Stimulated activated CD8-positive, alpha-beta memory T cell treated with anti-CD3 and anti-CD28 coated beads, Interleukin-15, amount 100 ng/mL, for 24 hours (primary cell): ENCODE results near the gene TBC1D26.
"Not testable (repeated sequence)": the region's sequence is repeated elsewhere in the genome, so short reads cannot be mapped to it uniquely, and the experiment has no call there.

Experiments used
- DNase-seq: peaks from one replicate; pipeline ENCODE4 v3.0.0-alpha.2; 2020; ENCODE audit warnings: low read depth

TBC1D26 gene

DNA sequence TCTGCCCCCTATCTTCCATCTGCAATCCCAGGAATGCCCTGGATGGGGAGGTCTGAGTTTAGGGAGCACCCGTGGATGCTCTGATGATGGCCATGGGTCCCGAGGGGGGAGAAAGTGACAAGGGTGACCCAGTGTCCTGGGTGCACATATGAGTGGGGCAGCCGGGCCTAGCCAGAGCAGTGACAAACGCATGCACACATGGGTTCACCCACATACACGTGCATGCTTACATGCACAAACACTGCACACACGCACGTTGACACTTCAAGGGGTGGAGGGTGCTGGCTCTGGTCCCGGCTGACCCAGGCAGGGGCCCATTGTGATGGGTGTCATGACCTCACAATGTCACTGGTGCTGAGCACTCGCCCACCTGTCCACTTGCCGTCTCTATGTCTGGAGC lies at the start of gene TBC1D26:
Gene TBC1D26 (plus strand): TSS at position 384 of the 400 bp plus-strand sequence. CDS start 3,066 bp downstream, outside the sequence.
- not testable (repeated sequence) for DNase-seq

DNA sequence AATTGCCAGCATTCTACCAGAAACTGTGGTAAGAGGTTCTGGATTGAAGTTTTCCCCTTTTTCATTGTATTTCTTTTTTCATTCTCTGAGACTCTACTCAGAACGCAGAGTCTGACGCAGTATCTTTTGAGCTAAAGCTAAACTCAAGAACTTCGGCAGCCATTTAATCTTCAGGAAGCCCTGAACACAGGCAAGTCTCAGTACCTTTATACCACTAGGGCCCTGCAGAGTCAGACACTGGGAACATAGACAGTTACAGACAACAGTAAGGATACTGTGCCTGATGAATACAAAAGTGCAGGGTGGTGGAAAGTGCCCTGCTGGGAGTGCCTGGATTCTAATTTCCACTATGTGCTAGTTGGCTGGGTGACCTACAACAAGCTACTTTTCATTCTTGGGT lies 48.9 kb upstream of the TBC1D26 start:
- DNase-seq = not testable (repeated sequence)

DNA sequence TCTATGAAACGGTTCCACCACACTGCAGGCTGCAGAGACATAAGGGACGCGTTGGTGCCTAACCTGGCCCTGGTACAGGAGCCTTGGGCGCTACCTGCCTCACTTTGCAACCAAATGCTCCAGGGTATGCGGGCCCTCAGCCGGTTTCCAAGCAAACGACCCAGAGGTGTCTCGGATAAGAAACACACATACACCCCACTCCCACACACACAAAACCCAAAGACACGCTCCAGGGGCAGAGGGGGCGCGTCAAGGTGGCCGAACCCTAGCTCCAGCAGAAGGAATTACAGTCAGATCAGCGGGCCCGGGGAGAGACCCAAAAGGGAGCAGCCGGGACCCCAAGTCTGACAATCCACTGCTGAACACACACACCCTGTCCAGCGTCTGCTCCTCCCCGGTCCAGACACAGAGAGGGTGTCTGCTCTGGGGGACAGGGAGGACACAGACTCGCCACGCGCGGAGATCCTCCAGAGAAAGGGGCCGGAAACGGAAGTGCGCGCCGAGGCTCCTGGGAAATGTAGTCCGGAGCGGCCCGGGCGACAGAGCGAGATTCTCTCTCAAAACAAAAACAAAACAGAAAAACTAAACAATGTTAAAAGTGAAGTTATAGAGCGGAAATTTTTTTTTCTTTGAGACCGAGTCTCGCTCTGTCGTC lies 48.1 kb upstream of the TBC1D26 start, which contains the start of gene TRIM16:
Gene TRIM16 (minus strand): TSS at position 488 of the 655 bp plus-strand sequence. CDS start 32,702 bp downstream, outside the sequence.
- DNase-seq = peak; percentile 59

DNA sequence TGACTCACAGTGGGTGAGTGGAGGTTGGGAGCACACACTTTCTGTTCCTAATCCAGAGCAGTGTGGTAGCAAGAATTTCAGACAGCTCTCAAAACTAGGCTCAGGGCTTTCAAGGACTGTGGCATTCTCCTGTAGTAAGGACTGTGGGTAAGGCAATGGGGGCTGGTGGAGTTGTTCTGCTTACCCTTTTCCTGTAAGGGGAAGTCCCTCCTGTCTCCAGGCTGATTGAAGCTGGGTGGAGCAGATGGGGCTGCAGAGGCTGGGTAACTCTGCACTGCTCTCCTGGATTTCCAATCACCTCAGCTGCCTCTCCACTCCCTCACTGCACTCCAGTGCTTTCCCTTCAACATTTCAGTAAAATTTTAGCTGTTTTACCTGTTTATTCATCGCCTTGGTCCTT lies 44.6 kb upstream of the TBC1D26 start:
- not testable (repeated sequence) for DNase-seq

DNA sequence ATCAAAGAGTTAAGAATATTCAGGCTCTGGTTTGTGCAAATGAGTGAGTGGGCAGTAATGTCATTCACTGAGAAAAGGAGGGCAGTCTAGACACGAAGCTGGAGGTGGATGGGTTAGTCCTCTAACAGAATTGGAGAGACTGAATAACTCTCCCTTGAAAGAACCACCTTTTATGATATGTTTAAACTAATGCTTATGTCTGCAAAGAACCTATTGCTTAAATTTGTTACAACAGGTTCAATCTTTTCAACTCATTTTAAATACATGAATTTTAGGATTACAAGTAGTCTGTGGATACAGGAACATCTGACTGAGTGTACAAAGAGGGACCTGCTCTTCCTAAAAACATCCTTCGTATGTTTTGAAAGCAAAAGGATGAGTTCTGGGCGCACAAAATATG lies 33.1 kb upstream of the TBC1D26 start:
- not testable (repeated sequence) for DNase-seq

DNA sequence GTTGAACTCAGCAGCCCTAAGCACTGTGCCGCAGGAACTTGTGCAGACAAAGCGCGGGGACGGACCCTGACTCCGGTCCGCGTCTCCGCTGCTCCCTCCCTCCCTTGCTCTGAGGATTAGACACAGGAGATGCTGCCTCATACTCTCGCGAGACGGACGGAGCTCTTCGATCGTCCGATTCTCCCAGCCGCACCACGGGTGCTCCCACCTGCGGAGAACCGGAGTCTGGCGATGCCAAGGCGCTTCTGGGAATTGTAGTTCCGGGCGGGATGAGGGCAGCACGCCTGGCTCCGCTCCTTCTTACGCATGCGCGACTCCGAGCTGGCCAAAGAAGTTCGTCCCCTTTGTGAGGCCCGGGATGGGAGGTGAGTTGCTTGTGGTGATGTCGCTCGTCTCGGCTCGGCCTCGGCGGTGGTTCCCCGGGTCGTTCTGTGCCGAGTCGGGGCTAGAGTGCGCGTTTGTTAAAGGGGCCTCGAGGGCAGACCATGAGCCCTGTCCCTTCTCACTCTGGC lies 32.6 kb upstream of the TBC1D26 start, which contains the start of gene ZNF286A:
Gene ZNF286A (plus strand): TSS at position 340 of the 512 bp plus-strand sequence. CDS start 578 bp downstream, outside the sequence.
- peak; percentile 82 for DNase-seq

GRCh38 chr17:15699937-15700336 lies 32.1 kb upstream of the TBC1D26 start:
- DNase-seq = not testable (repeated sequence)

DNA sequence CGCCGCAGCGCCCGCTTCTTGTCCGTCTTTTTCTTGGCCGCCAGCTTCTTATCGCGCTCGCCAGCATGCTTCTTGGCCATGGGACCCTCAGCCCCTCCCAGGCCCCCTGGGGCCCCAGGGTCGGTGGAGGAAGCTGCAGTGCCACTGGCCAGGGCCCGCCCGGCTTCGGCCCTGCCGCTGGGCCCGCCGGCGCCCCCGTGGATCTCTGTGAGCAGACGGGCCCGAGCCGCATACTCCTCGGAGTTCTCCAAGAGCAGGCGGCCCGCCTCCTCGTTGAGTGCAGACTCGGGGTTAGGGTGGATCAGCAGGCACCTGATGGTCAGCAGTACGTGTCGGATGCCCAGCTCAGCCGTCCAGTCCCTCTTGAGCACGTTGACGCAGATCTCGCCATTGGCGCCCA lies 27.8 kb upstream of the TBC1D26 start:
- DNase-seq = not testable (repeated sequence)

GRCh38 chr17:15704813-15705212 lies 27.3 kb upstream of the TBC1D26 start:
- DNase-seq = not testable (repeated sequence)

DNA sequence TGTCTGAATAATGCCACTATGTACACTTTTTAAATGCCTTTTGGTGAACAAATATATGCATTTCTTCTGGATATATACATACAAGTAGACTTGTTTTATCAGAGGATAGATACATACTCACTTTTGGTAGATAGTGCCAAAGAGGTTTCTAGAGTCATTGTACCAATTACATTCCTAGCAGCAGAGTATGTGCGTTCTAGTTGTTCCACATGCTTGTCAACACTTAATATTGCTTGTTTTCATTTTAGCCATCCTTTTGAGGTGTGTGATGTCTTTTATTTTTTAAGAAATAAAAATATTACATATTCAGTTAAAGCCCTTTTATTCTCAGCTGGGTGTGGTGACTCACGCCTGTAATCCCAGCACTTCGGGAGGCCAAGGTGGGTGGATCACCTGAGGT lies 23.2 kb upstream of the TBC1D26 start:
- DNase-seq = not testable (repeated sequence)

- DNase-seq = not testable (repeated sequence)
Observed at GRCh38 chr17:15716601-15717563, 15.2 kb upstream of the TBC1D26 start.

GRCh38 chr17:15730535-15730934 lies 1.5 kb upstream of the TBC1D26 start:
- not testable (repeated sequence) for DNase-seq

DNA sequence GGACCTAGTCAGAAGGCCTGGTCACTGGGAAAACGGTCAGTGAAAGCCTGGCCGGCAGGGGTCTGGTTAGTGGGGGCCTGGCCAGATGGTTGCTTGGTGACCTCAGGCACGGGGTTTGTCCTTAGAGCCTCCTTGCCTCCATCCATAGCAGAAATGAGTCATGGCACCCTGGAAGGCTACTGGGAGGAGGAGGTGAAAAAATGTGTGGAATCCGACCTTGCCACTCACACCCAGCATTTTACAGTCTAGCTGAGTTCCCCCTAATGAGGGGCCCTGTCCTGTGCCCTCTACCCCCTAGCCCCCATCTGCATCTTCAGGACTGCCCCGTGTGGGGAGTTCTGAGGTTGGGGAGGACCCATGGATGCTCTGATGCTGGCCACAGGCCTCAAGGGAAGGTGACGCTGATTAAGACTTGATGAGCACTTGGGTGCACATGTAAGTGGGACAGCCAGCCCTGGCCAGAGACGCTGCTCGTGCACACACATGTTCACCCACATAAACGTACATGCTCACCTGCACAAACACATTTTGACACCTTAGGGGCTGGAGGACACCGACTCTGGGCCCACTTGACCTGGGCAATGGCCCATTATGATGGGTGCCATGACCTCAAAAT lies 1.2 kb downstream of the TBC1D26 start:
- not testable (repeated sequence) for DNase-seq

- DNase-seq = not testable (repeated sequence)
Observed at GRCh38 chr17:15736578-15736977, 4.5 kb downstream of the TBC1D26 start.

- no peak for DNase-seq
Observed at GRCh38 chr17:15738066-15738465, 6.0 kb downstream of the TBC1D26 start.

DNA sequence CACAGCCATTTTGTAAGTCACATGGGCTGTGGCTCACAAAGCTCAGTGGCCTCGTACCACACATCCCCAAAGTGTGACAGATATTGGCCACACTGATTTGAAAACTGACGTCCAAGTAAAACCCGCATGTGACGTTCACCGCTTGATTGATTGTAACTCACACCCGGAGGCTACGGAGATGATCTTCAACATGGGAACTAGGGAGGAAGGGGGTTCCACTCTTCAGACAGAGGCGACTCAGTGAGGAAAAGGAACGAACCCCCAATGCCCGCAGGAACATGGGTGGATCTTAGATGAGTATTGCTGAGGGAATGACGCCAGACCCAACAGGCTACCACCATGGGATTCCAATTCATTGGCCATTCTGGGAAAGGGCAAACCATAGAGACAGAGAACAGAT lies 7.2 kb downstream of the TBC1D26 start:
- DNase-seq = not testable (repeated sequence)

DNA sequence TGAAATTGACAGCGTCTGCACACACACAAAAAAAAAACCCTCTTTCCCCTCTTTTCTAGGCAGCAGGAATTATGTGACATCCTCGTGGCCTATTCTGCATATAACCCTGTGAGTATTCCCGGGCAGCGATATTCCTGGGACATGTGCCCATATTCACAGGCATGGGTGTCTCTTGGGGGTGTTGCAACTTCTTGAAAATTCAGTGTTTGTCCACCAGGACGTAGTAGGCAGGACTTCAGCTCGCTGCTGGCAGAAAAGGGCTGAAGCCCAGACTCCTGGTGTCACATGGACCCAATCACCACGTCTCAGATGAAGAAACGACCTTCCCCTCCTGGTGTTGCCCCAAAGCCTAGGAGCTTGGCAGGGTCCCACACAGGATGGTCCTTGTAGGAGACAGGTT lies 8.0 kb downstream of the TBC1D26 start:
- not testable (repeated sequence) for DNase-seq

GRCh38 chr17:15740570-15741120 lies 8.6 kb downstream of the TBC1D26 start:
- DNase-seq = no peak

DNA sequence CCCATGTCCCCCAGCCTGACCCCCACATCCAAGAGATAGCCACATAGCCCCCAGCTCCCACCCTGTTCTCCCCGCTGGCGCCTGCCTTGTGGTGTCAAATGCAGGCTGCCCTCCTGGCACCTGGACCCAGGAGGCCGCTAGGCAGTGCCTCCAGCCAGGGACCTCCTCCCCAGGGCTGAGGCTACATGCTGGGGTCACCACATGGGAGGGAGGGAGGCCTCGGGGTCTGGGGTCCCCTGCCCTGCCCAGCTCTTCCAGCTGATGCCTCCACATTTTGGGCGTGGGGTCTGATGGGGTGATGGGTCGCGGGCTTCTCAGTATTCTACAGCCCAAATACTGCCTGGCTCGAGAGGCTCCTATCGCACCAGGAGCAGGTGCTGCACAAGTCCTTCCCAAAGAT lies 9.5 kb downstream of the TBC1D26 start:
- no peak for DNase-seq

DNA sequence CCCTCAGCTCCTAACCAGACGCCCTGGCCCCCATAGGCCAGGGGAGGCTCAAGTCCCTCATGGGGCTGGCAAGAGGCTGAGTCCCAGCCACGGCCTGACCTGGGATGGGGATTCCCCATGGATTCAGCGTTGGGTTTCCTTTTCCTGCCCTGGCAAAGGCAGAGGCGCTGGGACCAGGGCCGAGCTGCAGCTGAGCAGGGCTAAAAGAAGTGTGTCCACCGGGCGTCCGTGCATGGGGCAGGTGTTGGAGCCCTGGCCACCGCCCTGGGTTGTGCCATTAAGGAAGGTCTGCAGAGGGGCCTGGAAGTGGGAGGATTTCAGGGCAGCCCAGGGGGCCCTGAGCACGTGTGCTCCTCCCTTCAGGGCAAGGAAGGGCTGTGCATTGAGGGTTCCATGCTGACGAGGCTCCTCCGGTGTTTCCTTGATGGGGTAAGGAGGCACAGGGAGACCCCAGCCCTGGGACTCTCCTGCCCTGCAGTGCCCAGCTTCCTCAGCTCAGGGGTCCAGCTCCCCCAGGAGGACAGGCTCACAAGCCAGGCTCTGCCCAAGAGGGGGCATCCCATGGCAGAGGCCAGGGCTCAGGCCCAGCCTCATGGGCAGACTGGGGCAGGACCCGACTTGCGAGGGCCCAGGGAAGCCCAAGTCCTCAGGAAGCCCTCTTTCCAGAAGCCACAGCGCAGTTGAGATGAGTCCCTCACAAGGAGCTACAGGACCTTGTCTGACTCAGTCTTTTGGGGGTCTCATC lies 10.1 kb downstream of the TBC1D26 start:
- DNase-seq = no peak

GRCh38 chr17:15742921-15743320 lies 10.8 kb downstream of the TBC1D26 start:
- no peak for DNase-seq
